ENCODE data around the gene ZNF792.
"Not testable (repeated sequence)": the region's sequence is repeated elsewhere in the genome, so short reads cannot be mapped to it uniquely, and the experiment has no call there.

Gene ZNF792

GRCh38 chr19:34998777-34999497 is 34.9 kb upstream of the ZNF792 start:
- DNase-seq (ENCODE audit: low read depth) = no peak

- not testable (repeated sequence) for DNase-seq (ENCODE audit: low read depth)
Observed at GRCh38 chr19:34998224-34998623, 34.2 kb upstream of the ZNF792 start.

- DNase-seq (ENCODE audit: low read depth) = no peak
Observed at GRCh38 chr19:34997071-34997617, 33.1 kb upstream of the ZNF792 start.

- no peak for DNase-seq (ENCODE audit: low read depth)
Observed at GRCh38 chr19:34995551-34995950, 31.5 kb upstream of the ZNF792 start.

- no peak for DNase-seq (ENCODE audit: low read depth)
Observed at GRCh38 chr19:34994643-34995541, 30.9 kb upstream of the ZNF792 start.

GRCh38 chr19:34994286-34994642 is 30.2 kb upstream of the ZNF792 start:
- no peak for DNase-seq (ENCODE audit: low read depth)

GRCh38 chr19:34992582-34992981 is 28.6 kb upstream of the ZNF792 start:
- DNase-seq (ENCODE audit: low read depth) = not testable (repeated sequence)

- DNase-seq (ENCODE audit: low read depth) = no peak
Observed at GRCh38 chr19:34991542-34992333, 27.7 kb upstream of the ZNF792 start.

GRCh38 chr19:34990578-34991192 is 26.7 kb upstream of the ZNF792 start:
- DNase-seq (ENCODE audit: low read depth) = no peak

- no peak for DNase-seq (ENCODE audit: low read depth)
Observed at GRCh38 chr19:34989298-34989697, 25.3 kb upstream of the ZNF792 start.

- no peak for DNase-seq (ENCODE audit: low read depth)
Observed at GRCh38 chr19:34988119-34988518, 24.1 kb upstream of the ZNF792 start.

- DNase-seq (ENCODE audit: low read depth) = no peak
Observed at GRCh38 chr19:34985249-34986022, 21.4 kb upstream of the ZNF792 start.

- DNase-seq (ENCODE audit: low read depth) = no peak
Observed at GRCh38 chr19:34984287-34984686, 20.3 kb upstream of the ZNF792 start.

GRCh38 chr19:34983786-34984185 is 19.8 kb upstream of the ZNF792 start:
- no peak for DNase-seq (ENCODE audit: low read depth)

- DNase-seq (ENCODE audit: low read depth) = no peak
Observed at GRCh38 chr19:34982275-34982674, 18.2 kb upstream of the ZNF792 start.

GRCh38 chr19:34979819-34980640 is 16.0 kb upstream of the ZNF792 start:
- DNase-seq (ENCODE audit: low read depth) = no peak

GRCh38 chr19:34976611-34977010 is 12.6 kb upstream of the ZNF792 start:
- no peak for DNase-seq (ENCODE audit: low read depth)

GRCh38 chr19:34975056-34975455 is 11.0 kb upstream of the ZNF792 start:
- no peak for DNase-seq (ENCODE audit: low read depth)

- no peak for DNase-seq (ENCODE audit: low read depth)
Observed at GRCh38 chr19:34974646-34975045, 10.6 kb upstream of the ZNF792 start.

GRCh38 chr19:34972163-34972705 is 8.2 kb upstream of the ZNF792 start:
- no peak for DNase-seq (ENCODE audit: low read depth)

Measured in HS-27A (cell line).